Left ventricle myocardium inferior (tissue), 1 donor: ENCODE measurements around the gene CTNNA1. TPM values are rescaled to one million over a fixed set of nuclear protein-coding genes. Genes with fewer than 3 reads are reported as not detected.
A peak's percentile ranks its signal among the peaks of the same experiment; 100 is the strongest.

Experiments
- DNase-seq: peaks from one replicate; pipeline ENCODE4 v3.0.0-alpha.2; 2020
- H3K27ac ChIP-seq: fragments of 200-600 bp; replicated peaks from 2 replicates; pipeline ENCODE4 v1.8.0; 2021
- H3K27me3 ChIP-seq: fragments of 200-600 bp; 2 replicates; pipeline ENCODE4 v1.8.0; 2021; ENCODE audit warnings: low read depth
- H3K36me3 ChIP-seq: fragments of 200-600 bp; 2 replicates; pipeline ENCODE4 v1.8.0; 2021
- H3K4me1 ChIP-seq: fragments of 200-600 bp; 2 replicates; pipeline ENCODE4 v1.8.0; 2021
- H3K4me3 ChIP-seq: fragments of 200-600 bp; 2 replicates; pipeline ENCODE4 v1.8.0; 2021; ENCODE audit warnings: mild to moderate bottlenecking, moderate library complexity
- H3K9me3 ChIP-seq: fragments of 200-600 bp; replicated peaks from 2 replicates; pipeline ENCODE4 v1.8.0; 2021
- CTCF ChIP-seq: fragments of 200-600 bp; IDR thresholded peaks from 2 replicates; pipeline ENCODE4 v1.8.0; 2021; ENCODE audit warnings: antibody characterized with exemption, mild to moderate bottlenecking, borderline replicate concordance
- intact Hi-C: fragments of 100-400 bp; cut with micrococcal nuclease; formaldehyde crosslinking; loops from one replicate; pipeline ENCODE4 v1.11.0; 2022
- total RNA-seq: library from RNA; stranded (reverse); fragmentation: NEBNext Ultra II Directional; extraction: Animal tissue kit (Norgen Biotek cat#: 25700); gene quantifications from one replicate; pipeline ENCODE4 v1.2.1, GENCODE V29; 2021
- donor health status: DM: no; HTN: yes; CAD: no; lungs with severe emphysema.

Gene CTNNA1
- total RNA-seq, 1 donor from 2014 or later, result 341 TPM

- H3K4me1 ChIP-seq, result peaks cover 84% of the 10 kb centered on the region
- H3K27me3 ChIP-seq, result no peaks in the 10 kb centered on the region
- no peak for TF ChIP-seq CTCF
- no peaks in the 10 kb centered on the region for H3K9me3 ChIP-seq
- H3K36me3 ChIP-seq, result peaks cover 7% of the 10 kb centered on the region
- intact Hi-C loops, result no loop called here
- no peak for DNase-seq
- H3K27ac ChIP-seq, result no peak overlapping the region
- no peak overlapping the region for H3K4me3 ChIP-seq
Measured at GRCh38 chr5:138820695-138821094, 67.5 kb downstream of the CTNNA1 start.

GRCh38 chr5:138824516-138824915, 71.3 kb downstream of the CTNNA1 start:
- Histone ChIP-seq H3K4me3 (no peak overlapping the region), H3K4me1 (peaks cover 64% of the 10 kb centered on the region), H3K27ac (peak overlapping the region; percentile 32), H3K27me3 (no peaks in the 10 kb centered on the region), H3K9me3 (no peaks in the 10 kb centered on the region), H3K36me3 (peaks cover 40% of the 10 kb centered on the region)
- no peak for TF ChIP-seq CTCF
- intact Hi-C loops, result no loop called here
- no peak for DNase-seq

GRCh38 chr5:138824924-138825863, 72.0 kb downstream of the CTNNA1 start:
- H3K27me3 ChIP-seq, result no peaks in the 10 kb centered on the region
- no peak for DNase-seq
- no peak overlapping the region for H3K4me3 ChIP-seq
- H3K27ac ChIP-seq, result peak overlapping the region; percentile 32
- no peaks in the 10 kb centered on the region for H3K9me3 ChIP-seq
- TF ChIP-seq CTCF, result peak; percentile 74
- H3K36me3 ChIP-seq, result peaks cover 40% of the 10 kb centered on the region
- intact Hi-C loops, result no loop called here
- peaks cover 58% of the 10 kb centered on the region for H3K4me1 ChIP-seq

GRCh38 chr5:138828556-138828955, 75.3 kb downstream of the CTNNA1 start:
- TF ChIP-seq CTCF, result no peak
- intact Hi-C loops, result no loop called here

GRCh38 chr5:138829341-138829740, 76.1 kb downstream of the CTNNA1 start:
- no peak for DNase-seq
- Histone ChIP-seq H3K4me1 (peaks cover 57% of the 10 kb centered on the region), H3K4me3 (no peak overlapping the region), H3K27me3 (no peaks in the 10 kb centered on the region), H3K36me3 (peaks cover 46% of the 10 kb centered on the region), H3K27ac (no peak overlapping the region), H3K9me3 (no peaks in the 10 kb centered on the region)
- TF ChIP-seq CTCF, result no peak
- intact Hi-C loops, result no loop called here

More at GRCh38 chr5:138828556-138828955, 75.3 kb downstream of the CTNNA1 start:
- Histone ChIP-seq H3K9me3 (no peaks in the 10 kb centered on the region), H3K27me3 (no peaks in the 10 kb centered on the region), H3K27ac (no peak overlapping the region), H3K4me1 (peaks cover 54% of the 10 kb centered on the region), H3K36me3 (peaks cover 46% of the 10 kb centered on the region), H3K4me3 (no peak overlapping the region)
- no peak for DNase-seq
